AG04449 (cell line): ENCODE results near the gene FILIP1L.

ENCODE experiments used
- CTCF ChIA-PET: fragments of 350-600 bp; formaldehyde crosslinking; extraction: SDS; loops from one replicate; lab custom pipeline; 2021; ENCODE audit warnings: antibody characterized with exemption; lab: Yijun Ruan, JAX
- POLR2A ChIA-PET: fragments of 400-600, 350-600 bp; formaldehyde crosslinking; extraction: SDS; loops from one replicate; lab custom pipeline; 2020; ENCODE audit warnings: antibody characterized with exemption, inconsistent platforms; lab: Yijun Ruan, JAX
- DNase-seq: peaks from one replicate; pipeline ENCODE4 v3.0.0-alpha.2; 2010; ENCODE audit warnings: low read depth, low spot score
- H3K4me3 ChIP-seq: 2 replicates; pipeline ENCODE4 v1.5.1; 2011; ENCODE audit warnings: low read depth, mild to moderate bottlenecking, control low read depth, low read length
- TF ChIP-seq, protein P1 (sequence below): IDR thresholded peaks from one replicate; pipeline ENCODE4 v1.5.1; 2011; ENCODE audit warnings: mild to moderate bottlenecking, moderate library complexity, low read length, control low read depth, inconsistent platforms; ENCODE audit not compliant: insufficient read depth; ENCODE audit errors: missing control alignments

Gene FILIP1L

GRCh38 chr3:100129941-100130340 lies 15.6 kb upstream of the FILIP1L start:
- no peak overlapping the region for H3K4me3 ChIP-seq
- DNase-seq, result no peak
- TF ChIP-seq, protein P1, sequence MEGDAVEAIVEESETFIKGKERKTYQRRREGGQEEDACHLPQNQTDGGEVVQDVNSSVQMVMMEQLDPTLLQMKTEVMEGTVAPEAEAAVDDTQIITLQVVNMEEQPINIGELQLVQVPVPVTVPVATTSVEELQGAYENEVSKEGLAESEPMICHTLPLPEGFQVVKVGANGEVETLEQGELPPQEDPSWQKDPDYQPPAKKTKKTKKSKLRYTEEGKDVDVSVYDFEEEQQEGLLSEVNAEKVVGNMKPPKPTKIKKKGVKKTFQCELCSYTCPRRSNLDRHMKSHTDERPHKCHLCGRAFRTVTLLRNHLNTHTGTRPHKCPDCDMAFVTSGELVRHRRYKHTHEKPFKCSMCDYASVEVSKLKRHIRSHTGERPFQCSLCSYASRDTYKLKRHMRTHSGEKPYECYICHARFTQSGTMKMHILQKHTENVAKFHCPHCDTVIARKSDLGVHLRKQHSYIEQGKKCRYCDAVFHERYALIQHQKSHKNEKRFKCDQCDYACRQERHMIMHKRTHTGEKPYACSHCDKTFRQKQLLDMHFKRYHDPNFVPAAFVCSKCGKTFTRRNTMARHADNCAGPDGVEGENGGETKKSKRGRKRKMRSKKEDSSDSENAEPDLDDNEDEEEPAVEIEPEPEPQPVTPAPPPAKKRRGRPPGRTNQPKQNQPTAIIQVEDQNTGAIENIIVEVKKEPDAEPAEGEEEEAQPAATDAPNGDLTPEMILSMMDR, result no peak
- ChIA-PET CTCF (interaction anchor here (1.5 kb wide), 1 partner anchor 286 kb away, joined by 3 read pairs; no protein-coding TSS in a partner anchor), POLR2A (no interaction called here)

- DNase-seq, result no peak
- no peak overlapping the region for H3K4me3 ChIP-seq
- CTCF ChIA-PET, result no interaction called here
- POLR2A ChIA-PET, result no interaction called here
- TF ChIP-seq, protein P1, result no peak
These were observed 14.3 kb upstream of the FILIP1L start for GRCh38 chr3:100128565-100128964.

DNA sequence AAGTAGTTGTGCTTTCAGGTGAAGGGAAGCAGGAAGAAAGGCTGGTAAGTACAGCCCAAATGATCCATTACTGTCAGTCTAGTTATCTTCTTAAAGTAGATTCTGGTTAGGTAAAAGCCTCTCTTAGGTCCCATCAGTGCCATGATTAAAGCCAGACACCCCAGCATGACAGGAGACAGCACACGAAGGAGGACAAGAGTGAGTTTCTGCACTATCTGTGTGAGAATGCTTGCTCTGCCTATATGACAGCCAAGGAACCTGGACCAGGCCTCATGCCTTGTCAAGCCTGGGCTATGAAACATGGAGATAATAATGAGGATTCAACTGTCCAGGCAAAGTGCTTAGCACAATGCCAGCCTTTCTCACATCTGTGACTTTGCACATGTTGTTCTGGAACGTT lies 13.5 kb upstream of the FILIP1L start:
- ChIA-PET CTCF (no interaction called here), POLR2A (no interaction called here)
- no peak for DNase-seq
- H3K4me3 ChIP-seq, result no peak overlapping the region
- TF ChIP-seq, protein P1, result no peak

DNA sequence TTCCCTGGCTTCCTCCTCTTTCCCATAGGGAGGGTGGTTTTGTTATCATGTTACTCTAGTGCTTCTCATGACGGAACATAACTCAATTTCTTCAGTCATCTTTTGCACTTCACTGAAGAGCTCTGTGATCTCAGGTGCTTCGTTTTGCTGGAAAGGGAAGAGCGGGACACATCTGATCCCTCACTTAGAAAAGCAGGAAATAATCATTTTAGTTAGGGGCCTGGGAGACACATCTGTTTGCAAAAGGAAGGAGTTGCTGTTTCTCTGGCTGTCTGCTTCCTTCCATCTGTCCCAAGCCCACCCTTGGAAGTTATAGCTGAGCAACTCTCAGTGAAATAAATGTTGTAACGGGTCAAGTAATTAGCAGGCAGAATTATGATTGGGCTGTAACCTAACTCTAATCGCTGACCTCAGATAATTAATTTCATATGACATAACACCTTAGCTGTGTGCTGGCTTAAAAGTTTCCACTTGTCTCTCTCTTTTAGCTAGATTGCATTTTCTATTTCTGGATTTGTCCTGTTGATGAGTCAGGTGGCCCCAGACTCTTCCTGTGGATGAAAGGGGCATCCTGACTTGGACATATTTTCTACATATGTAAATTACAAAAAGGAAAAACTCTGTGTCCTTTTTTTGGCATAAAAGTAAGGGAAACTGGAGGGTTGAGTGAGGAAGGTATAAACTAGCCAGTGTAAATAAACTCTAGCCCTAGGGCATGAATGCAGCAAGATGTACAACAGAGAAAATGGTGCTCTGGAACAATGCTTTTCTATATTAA lies 11.0 kb upstream of the FILIP1L start:
- ChIA-PET CTCF (interaction anchor here (0.8 to 1.2 kb wide), 2 partner anchors 15 to 56 kb away, joined by 3 read pairs; no protein-coding TSS in a partner anchor), POLR2A (interaction anchor here (0.9 kb wide), 1 partner anchor 12 kb away, joined by 3 read pairs; no protein-coding TSS in a partner anchor)
- no peak for DNase-seq
- TF ChIP-seq, protein P1, result no peak
- H3K4me3 ChIP-seq, result no peak overlapping the region

DNA sequence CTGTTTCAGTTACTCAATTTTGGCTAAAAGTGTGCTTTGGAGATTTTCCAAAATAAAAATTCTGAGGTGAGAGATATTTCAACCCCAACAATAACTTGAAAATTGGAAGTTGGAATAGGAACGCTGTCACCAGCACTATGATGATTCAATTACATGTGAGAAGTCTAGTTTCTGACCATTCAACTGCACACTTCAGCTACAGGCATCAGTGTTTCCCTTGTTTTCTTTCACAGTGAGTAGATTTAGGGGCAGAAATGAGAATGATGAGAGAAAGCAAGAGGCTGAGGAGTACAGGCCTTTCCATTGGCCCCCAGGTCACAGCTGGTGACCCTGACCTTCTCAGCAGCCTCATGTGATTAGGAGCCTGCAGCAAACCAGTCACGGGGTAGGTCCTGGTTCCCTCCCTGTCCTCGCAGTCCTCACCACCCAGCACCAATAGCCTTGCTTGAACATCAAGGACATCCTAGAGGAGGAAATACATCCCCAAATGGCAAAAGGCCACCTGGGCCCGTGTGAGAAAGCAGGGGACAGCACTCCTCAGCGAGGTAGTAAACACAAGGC lies 10.0 kb upstream of the FILIP1L start:
- POLR2A ChIA-PET, result no interaction called here

GRCh38 chr3:100123112-100123511 lies 8.8 kb upstream of the FILIP1L start:
- CTCF ChIA-PET, result no interaction called here
- TF ChIP-seq, protein P1, result no peak
- no peak overlapping the region for H3K4me3 ChIP-seq
- POLR2A ChIA-PET, result no interaction called here
- no peak for DNase-seq

More for the DNA sequence above, 10.0 kb upstream of the FILIP1L start:
- TF ChIP-seq, protein P1, result no peak
- DNase-seq, result no peak
- H3K4me3 ChIP-seq, result no peak overlapping the region
- CTCF ChIA-PET, result interaction anchor here (0.5 kb wide), 1 partner anchor 185 kb away, joined by 3 read pairs; no protein-coding TSS in a partner anchor
